ENCODE data around the gene PTPRCAP. TPM values are rescaled to one million over a fixed set of nuclear protein-coding genes. Genes with fewer than 3 reads are reported as not detected.

The PTPRCAP gene
- polyA plus RNA-seq, 1 of the 3 experiments (the other 2 are of a cell fraction), result 1.4 TPM

GRCh38 chr11:67432655-67433349 lies 4.7 kb downstream of the PTPRCAP start (continued):
- TF ChIP-seq REST (IDR thresholded peaks at IDR 0.05; ENCODE audit: low read depth, low read length), result no peak

- H3K9me2 ChIP-seq, result no peaks in the 10 kb centered on the region
- no peaks in the 10 kb centered on the region for H3K9me3 ChIP-seq
- no peaks in the 10 kb centered on the region for H4K20me1 ChIP-seq (ENCODE audit: insufficient read depth)
- DNase-seq, result no peak
- H3K27me3 ChIP-seq (ENCODE audit: insufficient read depth), result no peaks in the 10 kb centered on the region
- 94% methylated on average over 23 of the region's 24 CpGs for WGBS (ENCODE audit: low lambda C conversion rate)
- H3K4me1 ChIP-seq (ENCODE audit: control insufficient read depth in 1 of 2, insufficient read depth in 2 of 2, low read depth in 1 of 2, low read length in 1 of 2), result peaks cover 3 to 10% of the 10 kb centered on the region in 2 experiments; a peak in 1 of 4 replicates
- TF ChIP-seq MXI1 (IDR thresholded peaks at IDR 0.05; ENCODE audit: low read depth, low read length), result no peak
- TF ChIP-seq NRF1 (IDR thresholded peaks at IDR 0.05; ENCODE audit: low read depth, low read length), result no peak
- no peak for TF ChIP-seq MAX (IDR thresholded peaks at IDR 0.05; ENCODE audit: low read depth)
- TF ChIP-seq TAF1 (IDR thresholded peaks at IDR 0.05; ENCODE audit: borderline replicate concordance, low read depth, low read length), result no peak
- TF ChIP-seq RFX5 (IDR thresholded peaks at IDR 0.05; ENCODE audit: low read length), result no peak
- TF ChIP-seq JUND (IDR thresholded peaks at IDR 0.05), result no peak
- no peak for TF ChIP-seq SIN3A (IDR thresholded peaks at IDR 0.05; ENCODE audit: borderline replicate concordance, low read depth, low read length)
- no peak for TF ChIP-seq RAD21 (IDR thresholded peaks at IDR 0.05; ENCODE audit: low read length)
- TF ChIP-seq USF1 (IDR thresholded peaks at IDR 0.05; ENCODE audit: borderline replicate concordance, low read depth), result no peak
- no peak for TF ChIP-seq CTCF (IDR thresholded peaks at IDR 0.05)
- no peak for TF ChIP-seq SMC3 (IDR thresholded peaks at IDR 0.05; ENCODE audit: low read depth, low read length)
- TF ChIP-seq FOXM1 (IDR thresholded peaks at IDR 0.05; ENCODE audit: low read depth), result no peak
- TF ChIP-seq RXRA (IDR thresholded peaks at IDR 0.05; ENCODE audit: borderline replicate concordance, low read depth), result no peak
- TF ChIP-seq POLR2AphosphoS5 (IDR thresholded peaks at IDR 0.05; ENCODE audit: low read depth, low read length), result no peak
- TF ChIP-seq FOXJ3 (CRISPR knock-in tag; IDR thresholded peaks at IDR 0.05), result no peak
- TF ChIP-seq EP300 (IDR thresholded peaks at IDR 0.05; ENCODE audit: borderline replicate concordance in 1 of 2, low read depth in 1 of 2, low read length in 1 of 2), result no peak
- no peak for TF ChIP-seq USF2 (IDR thresholded peaks at IDR 0.05; ENCODE audit: borderline replicate concordance, low read depth, low read length)
- no peak for TF ChIP-seq GABPA (IDR thresholded peaks at IDR 0.05; ENCODE audit: low read depth)
- peaks cover 3 to 31% of the 10 kb centered on the region in 2 experiments for H3K36me3 ChIP-seq (replicated peaks in 1 of 2; ENCODE audit: control insufficient read depth in 1 of 2, insufficient read depth in 2 of 2, low read length in 1 of 2)
- no peak overlapping the region for H3K4me2 ChIP-seq
- no peak overlapping the region for H3K27ac ChIP-seq (ENCODE audit: low read depth in 2 of 2, low read length in 1 of 2)
- H3K4me3 ChIP-seq (ENCODE audit: low read depth in 2 of 2, low read length in 1 of 2), result no peak overlapping the region
- H3F3A ChIP-seq (replicated peaks; ENCODE audit: insufficient read depth), result no peaks in the 10 kb centered on the region
- POLR2A ChIA-PET, result interaction anchor here (0.6 to 1.1 kb wide), 2 partner anchors 10 to 13 kb away, joined by 3 read pairs; no protein-coding TSS in a partner anchor
- CTCF ChIA-PET, result interaction anchor here (1.0 to 1.3 kb wide), 2 partner anchors 37 to 49 kb away, joined by 3 to 4 read pairs; no protein-coding TSS in a partner anchor
- no peak overlapping the region for H3K9ac ChIP-seq
- peaks cover 28% of the 10 kb centered on the region for H3K79me2 ChIP-seq (ENCODE audit: insufficient read depth)
- no peak overlapping the region for H2AFZ ChIP-seq (ENCODE audit: low read depth)
Measured at GRCh38 chr11:67431346-67432249, 5.9 kb downstream of the PTPRCAP start.
